A172 (cell line): ENCODE measurements around the gene GABRR3. TPM values are rescaled to one million over a fixed set of nuclear protein-coding genes. Genes with fewer than 3 reads are reported as not detected.
A peak's percentile ranks its signal among the peaks of the same experiment; 100 is the strongest.

Experiments used
- DNase-seq: peaks from one replicate; pipeline ENCODE4 v3.0.0-alpha.2; 2015; ENCODE audit warnings: low spot score
- total RNA-seq: library from RNA; depleted of rRNA; stranded (reverse); fragments of >200 nt; shearing (Covaris generic); gene quantifications from 2 replicates; pipeline ENCODE4 v1.2.3, GENCODE V29; 2014; rRNA removed

Gene GABRR3
- total RNA-seq = not detected in 2 replicates

- DNase-seq = no peak
These were observed at the start of gene GABRR3 for GRCh38 chr3:98035208-98035607. Gene GABRR3 (minus strand): TSS chr3:98035315. CDS start chr3:98034987, 328 bp downstream.

DNA sequence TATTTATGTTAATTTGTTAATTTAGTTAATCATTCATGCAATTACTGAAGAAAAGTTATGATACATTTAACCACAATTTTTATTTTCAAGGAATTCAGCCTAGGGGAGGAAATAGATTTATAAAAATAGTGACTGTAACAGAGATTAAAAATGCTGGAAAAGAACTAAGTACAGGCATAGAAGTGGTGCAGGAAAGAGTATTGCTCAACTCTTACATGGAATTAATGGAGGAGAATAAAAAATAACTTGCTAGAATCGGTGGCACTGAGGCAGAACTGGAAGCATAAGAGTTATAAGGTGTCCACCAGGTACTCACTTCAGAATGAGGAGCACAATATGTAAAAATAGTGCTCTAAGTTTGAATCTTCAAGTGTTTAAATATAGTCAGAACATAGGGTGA is 38.4 kb upstream of the GABRR3 start:
- DNase-seq = no peak

GRCh38 chr3:98070840-98071239 is 35.7 kb upstream of the GABRR3 start:
- no peak for DNase-seq

DNA sequence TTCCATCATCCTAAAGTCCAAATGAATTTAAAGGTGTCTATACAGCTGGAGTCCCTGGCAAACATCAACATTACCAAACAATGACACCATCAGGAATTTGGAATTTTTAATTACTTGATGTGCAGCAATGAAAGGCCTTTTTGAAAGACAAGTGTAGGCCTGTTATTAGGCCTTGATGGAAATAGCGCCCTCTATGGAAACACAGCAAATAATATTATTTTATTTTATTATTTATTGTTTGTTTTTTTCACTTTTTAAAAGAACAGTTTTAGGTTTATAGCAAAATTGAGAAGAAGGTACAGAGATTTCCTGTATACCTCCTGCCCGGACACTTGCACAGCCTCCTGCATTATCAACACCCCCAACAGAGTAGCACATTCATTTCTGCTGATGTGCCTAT is 33.7 kb upstream of the GABRR3 start:
- DNase-seq = no peak

GRCh38 chr3:98058244-98058960 is 23.3 kb upstream of the GABRR3 start:
- no peak for DNase-seq

DNA sequence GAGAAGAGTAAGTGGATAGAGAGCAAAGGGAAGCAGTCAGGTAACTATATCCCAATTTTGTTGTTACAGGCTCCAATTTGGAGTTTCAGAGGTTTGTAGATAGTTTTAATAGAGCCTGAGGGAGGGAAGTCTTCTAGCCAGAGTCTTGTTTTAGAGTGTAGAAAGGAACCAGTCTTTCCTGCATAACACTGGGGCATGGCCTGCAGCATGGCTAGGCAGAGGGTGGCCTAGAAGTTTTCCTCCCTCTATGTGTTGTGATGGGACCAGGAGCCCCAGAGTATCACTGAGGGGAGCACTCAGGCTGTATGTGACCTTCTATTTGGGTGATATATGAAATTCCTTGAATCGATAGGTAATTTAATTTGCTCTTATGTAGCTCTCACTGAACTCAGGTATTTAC is 22.5 kb upstream of the GABRR3 start:
- no peak for DNase-seq

- no peak for DNase-seq
These were observed 20.9 kb upstream of the GABRR3 start for GRCh38 chr3:98056035-98056434.

DNA sequence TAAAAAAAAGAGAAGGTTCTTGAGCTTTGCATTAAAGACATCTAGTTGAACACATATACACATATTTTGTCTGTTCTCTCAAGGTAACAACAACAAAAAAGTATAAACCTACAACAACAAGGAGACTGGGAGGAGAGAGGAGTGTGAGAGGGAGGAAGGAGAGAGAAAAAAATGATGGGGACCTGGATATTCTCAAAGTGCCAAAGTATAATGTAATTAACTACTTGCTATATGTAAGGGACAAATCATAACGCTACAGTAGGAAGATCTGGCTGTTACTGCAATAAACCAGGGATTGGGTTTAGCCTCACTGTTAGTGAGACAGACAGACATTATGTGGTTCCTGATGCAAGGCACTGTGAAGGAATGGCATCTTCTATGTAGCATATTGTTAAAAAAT is 14.2 kb upstream of the GABRR3 start:
- DNase-seq = no peak

DNA sequence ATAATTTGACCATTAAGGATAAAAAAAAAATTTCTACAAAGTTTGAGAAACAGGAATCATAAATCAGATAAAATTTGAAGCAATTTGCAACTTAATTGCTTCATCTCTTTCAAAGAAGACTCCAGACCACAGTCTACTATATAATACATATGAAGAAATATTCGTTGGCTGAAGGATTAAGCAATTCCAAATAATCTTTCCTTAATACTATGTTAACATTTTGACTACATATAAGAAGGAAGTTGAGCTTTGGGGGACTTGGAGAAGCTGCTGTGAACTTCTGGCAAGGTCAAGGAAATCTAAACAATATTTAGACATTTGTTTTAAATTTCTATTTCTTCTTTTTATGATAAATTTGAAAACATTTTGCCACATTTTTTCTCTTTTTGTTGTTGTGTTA is 13.5 kb upstream of the GABRR3 start:
- DNase-seq = no peak

- DNase-seq = no peak
These were observed 6.2 kb upstream of the GABRR3 start for GRCh38 chr3:98041350-98041749.

- peak; percentile 90 for DNase-seq
These were observed 4.4 kb upstream of the GABRR3 start for GRCh38 chr3:98039322-98040024.

- DNase-seq = no peak
These were observed 3.8 kb upstream of the GABRR3 start for GRCh38 chr3:98038876-98039275.

- no peak for DNase-seq
These were observed 3.2 kb upstream of the GABRR3 start for GRCh38 chr3:98038286-98038685.

DNA sequence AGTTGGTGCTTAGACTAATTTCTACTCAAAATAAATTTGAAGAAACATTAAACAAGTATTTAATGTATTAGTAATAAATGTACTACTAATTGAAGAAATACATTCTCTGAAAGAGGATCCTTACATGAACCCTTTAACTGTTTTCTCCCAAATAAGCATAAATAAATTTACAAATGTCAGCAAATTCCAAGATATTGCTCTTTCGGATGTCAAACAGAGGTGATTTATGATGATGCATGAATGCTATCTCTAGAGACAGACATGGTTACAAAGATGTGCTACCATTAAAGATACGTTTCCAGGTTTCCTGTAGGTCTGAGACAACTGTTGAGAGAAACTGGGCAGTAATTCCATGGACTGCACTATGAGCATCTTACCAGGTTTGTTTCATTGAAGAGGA is 629 bp downstream of the GABRR3 start:
- DNase-seq = no peak

DNA sequence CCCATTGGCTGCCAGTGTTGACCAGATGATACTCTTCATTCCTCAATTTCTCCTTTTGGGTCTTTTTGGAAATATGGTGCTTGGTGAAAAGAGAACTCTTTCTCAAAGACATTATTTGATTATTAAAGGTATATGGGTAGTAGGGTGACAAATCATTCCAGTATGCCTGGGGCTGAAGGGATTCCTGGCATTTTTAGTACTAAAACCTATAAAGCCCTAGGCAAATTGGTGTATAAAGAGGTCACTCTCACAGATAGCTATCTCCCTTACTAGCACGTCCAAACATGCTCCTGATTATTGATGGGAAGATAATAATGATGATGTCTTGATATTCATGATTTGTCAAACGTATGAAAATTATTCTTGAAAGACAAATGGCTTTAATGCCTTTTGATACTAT is 1.1 kb downstream of the GABRR3 start:
- no peak for DNase-seq

DNA sequence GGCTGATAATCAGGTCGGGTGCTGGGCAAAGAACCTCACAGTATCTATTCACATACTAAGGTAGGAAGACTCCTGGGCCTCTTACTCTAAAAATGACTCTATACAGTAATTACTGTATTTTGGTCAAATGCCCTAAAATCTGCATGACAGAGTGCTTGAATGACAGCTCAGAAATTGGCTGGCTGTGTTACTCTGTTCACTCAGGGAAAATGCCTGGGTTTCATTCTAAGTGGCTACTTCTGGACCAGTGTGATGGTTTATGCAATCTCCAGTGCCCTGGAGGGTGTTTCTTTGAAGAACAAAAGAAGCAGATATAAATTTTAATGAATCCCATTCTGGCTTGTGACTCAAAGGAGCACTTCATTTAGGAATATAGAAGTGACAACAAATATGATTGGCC is 2.2 kb downstream of the GABRR3 start:
- no peak for DNase-seq

- DNase-seq = no peak
These were observed 2.9 kb downstream of the GABRR3 start for GRCh38 chr3:98032265-98032664.

GRCh38 chr3:98029083-98029482 is 6.0 kb downstream of the GABRR3 start:
- DNase-seq = no peak

GRCh38 chr3:98027085-98027446 is 8.0 kb downstream of the GABRR3 start:
- DNase-seq = no peak

DNA sequence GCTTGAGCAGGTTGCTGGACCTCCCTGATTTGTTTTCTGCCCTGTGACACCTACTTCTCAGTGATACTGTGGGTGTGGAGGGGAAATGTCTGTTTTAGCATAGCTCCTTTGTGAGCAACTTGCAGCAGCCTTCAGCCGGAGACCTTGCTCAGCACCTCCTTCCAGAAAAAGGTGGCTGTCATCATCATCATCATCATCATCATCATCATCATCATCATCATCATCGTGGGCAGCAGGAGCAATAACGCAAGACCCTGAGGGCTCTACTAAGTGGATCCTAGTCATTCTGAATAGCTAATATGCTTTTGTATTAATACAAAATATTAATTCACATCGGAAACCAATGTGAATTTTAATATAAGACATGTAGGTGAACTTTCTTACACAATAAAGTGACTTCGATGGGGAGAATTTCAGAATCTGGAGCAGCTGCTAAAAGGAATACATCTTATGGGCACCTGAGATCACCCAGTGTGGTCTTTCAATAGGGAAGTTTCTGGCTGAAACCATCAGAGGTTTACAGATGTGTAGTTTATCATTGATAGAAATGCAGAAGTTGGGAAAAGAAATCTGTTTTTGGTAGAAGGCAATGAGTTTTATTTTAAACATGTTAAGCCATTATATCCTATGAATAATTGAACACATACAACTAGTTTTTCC is 8.6 kb downstream of the GABRR3 start:
- DNase-seq = no peak

DNA sequence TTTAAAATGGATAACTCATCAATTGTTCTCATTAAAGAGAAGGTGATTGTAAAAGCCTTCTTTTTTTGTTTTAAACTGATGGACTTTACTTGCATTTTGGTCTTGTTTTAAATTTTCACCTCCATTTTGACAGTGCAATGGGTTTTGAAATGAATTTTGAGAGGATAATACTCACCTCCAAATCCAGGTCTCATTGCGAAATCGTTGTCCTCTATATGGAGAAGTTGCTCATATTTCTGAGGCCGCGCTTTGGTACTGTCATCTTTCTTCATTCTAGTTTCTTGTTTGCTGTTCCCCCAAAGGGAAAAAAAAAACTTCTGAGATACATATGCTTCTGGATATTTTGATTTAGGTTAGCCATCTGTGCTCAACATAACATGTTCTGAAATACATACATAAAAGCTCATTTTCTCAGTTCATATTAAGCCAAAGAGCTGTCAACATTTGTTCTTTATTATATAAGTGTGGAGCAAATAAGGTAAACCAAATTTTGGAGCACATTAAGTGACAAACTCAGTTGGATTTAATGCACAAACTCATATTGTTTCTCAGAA is 9.6 kb downstream of the GABRR3 start:
- no peak for DNase-seq

- DNase-seq = peak; percentile 61
These were observed 11.9 kb downstream of the GABRR3 start for GRCh38 chr3:98022978-98023820.
